AG10803 (cell line): ENCODE measurements around the gene TOR1AIP2.

ENCODE experiments used
- DNase-seq: peaks from one replicate; pipeline ENCODE4 v3.0.0; 2010; ENCODE audit warnings: low read depth
- H3K4me3 ChIP-seq: 2 replicates; pipeline ENCODE4 v1.5.1; 2011; ENCODE audit warnings: mild to moderate bottlenecking, low read length, control low read depth
- CTCF ChIP-seq: conservative IDR thresholded peaks from 2 replicates; pipeline ENCODE4 v1.5.1; 2011; ENCODE audit warnings: mild to moderate bottlenecking, low read length, control low read depth, inconsistent platforms

The TOR1AIP2 gene

GRCh38 chr1:179831852-179832699, 45.5 kb downstream of the TOR1AIP2 start:
- TF ChIP-seq CTCF: no peak

DNA sequence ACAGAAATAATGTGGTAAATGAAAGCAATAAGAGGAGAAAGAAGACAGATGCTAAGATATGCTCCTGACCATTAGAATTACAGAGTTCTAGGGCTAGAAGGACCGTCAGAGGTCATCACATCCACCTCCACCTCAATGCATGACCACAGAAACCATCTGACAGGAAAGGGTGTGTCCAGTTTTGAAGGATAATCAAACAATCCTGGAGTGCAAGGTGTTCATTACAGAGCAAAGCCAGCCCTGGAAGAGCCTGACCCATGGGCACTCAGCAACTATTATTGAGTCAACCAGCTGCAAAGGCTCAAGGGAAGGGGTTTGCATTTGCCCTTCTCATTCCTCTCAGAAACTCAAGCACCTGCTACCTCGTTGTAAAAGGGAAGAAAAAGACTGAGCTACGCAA, 46.4 kb downstream of the TOR1AIP2 start:
- no peak overlapping the region for H3K4me3 ChIP-seq
- TF ChIP-seq CTCF: no peak

More at GRCh38 chr1:179831852-179832699, 45.5 kb downstream of the TOR1AIP2 start:
- H3K4me3 ChIP-seq: no peak overlapping the region
- DNase-seq: peak; percentile 49

DNA sequence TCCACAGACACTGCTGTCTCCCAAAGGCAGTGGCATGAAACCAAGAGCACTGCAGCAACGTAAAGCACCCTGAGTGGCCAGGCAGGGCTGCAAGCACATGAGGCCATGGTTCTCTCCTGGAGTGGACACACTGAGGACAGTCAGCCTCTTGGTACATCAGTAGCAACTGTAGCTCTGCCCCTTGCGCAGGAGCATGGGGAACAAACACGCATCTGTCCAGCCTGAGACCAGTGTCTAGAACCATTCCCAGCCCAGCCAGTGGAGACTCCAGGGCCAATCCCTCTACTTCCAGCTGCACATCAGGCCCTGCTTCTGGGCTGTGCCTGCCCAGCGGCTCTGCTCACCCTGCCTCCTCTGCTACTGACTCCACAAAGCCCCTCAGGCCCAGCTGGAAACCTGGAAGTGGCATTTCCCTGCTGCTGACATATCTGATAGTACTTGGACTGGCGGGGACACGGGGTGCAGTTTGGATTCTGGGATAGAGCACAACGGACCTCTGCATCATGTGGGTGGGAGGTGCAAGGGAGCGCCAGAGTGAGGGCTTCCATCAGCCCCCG, 49.0 kb downstream of the TOR1AIP2 start:
- DNase-seq: no peak
- no peak for TF ChIP-seq CTCF
- no peak overlapping the region for H3K4me3 ChIP-seq

More for the DNA sequence above, 46.4 kb downstream of the TOR1AIP2 start:
- no peak for DNase-seq

- DNase-seq: no peak
- H3K4me3 ChIP-seq: no peak overlapping the region
- TF ChIP-seq CTCF: no peak
Measured at GRCh38 chr1:179826626-179827280, 50.9 kb downstream of the TOR1AIP2 start.

DNA sequence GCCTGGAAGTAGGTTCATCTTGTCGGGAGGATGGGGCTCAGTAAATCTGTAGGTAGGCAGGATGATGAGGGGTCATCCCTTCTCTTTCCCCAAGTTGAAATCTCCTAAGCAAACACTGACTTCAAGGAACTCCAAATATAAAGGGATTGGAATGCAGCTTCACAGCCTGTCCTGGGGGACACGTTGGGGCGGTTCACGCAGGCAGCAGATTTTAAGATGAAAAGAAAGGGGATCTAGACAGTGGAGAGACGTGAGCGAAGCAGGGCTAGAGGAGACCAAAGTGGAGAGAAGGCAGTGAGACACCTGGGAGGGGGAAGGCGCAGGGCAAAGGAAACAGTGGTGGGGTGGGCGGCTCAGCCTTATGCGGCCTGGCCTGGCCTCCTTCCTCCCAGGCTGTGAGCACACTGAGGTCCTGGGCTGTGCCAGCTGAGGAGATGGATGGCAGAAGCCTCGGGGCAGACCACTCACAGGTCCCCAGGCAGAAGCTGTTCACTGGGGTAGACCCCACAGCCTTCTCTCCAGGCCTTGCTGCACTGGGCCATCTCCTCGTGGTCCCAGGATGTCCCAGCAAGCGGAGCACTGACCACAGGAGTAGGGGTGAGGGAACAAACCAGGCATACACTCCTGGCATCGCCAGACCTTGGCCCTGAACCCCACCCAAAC, 51.7 kb downstream of the TOR1AIP2 start:
- TF ChIP-seq CTCF: no peak
- no peak overlapping the region for H3K4me3 ChIP-seq
- DNase-seq: no peak

- H3K4me3 ChIP-seq: no peak overlapping the region
- TF ChIP-seq CTCF: no peak
- DNase-seq: no peak
Measured at GRCh38 chr1:179825206-179825605, 52.4 kb downstream of the TOR1AIP2 start.
